H9 (cell line): ENCODE data around the gene GRID2. TPM values are rescaled to one million over a fixed set of nuclear protein-coding genes. Genes with fewer than 3 reads are reported as not detected.

Experiments used
- DNase-seq: peaks from one replicate; pipeline ENCODE4 v3.0.0-alpha.2; 2017
- H2AFZ ChIP-seq: one replicate; pipeline ENCODE4 v1.6.1; 2013; ENCODE audit warnings: mild to moderate bottlenecking, low read length, control low read depth, moderate library complexity
- H2AK5ac ChIP-seq: 2 replicates; pipeline ENCODE4 v1.6.1; 2013; ENCODE audit warnings: low read length, control low read depth, mixed read lengths; ENCODE audit not compliant: insufficient read length
- H2BK120ac ChIP-seq: one replicate; pipeline ENCODE4 v1.6.1; 2013; ENCODE audit warnings: low read depth, mild to moderate bottlenecking, low read length, control low read depth, inconsistent platforms; ENCODE audit not compliant: poor library complexity, severe bottlenecking
- H2BK12ac ChIP-seq: 2 replicates; pipeline ENCODE4 v1.6.1; 2013; ENCODE audit warnings: low read length, control low read depth, mixed read lengths, low read depth; ENCODE audit not compliant: insufficient read length
- H2BK15ac ChIP-seq: 2 replicates; pipeline ENCODE4 v1.6.1; 2013; ENCODE audit warnings: low read depth, low read length, control low read depth
- H2BK20ac ChIP-seq: one replicate; pipeline ENCODE4 v1.6.1; 2013; ENCODE audit warnings: low read depth, mild to moderate bottlenecking, low read length, control low read depth, inconsistent platforms; ENCODE audit not compliant: poor library complexity, severe bottlenecking
- H2BK5ac ChIP-seq: 2 replicates; pipeline ENCODE4 v1.6.1; 2013; ENCODE audit warnings: low read length, control low read depth, mixed read lengths; ENCODE audit not compliant: insufficient read length
- H3K14ac ChIP-seq: 2 replicates; pipeline ENCODE4 v1.6.1; 2013; ENCODE audit warnings: low read length, control low read depth; ENCODE audit not compliant: insufficient read depth
- H3K18ac ChIP-seq: 2 replicates; pipeline ENCODE4 v1.6.1; 2013; ENCODE audit warnings: low read depth, mild to moderate bottlenecking, mixed read lengths, low read length, control low read depth; ENCODE audit not compliant: insufficient read length
- H3K23ac ChIP-seq: 2 replicates; pipeline ENCODE4 v1.6.1; 2013; ENCODE audit warnings: low read length, control low read depth, mixed read lengths, low read depth; ENCODE audit not compliant: insufficient read length
- H3K23me2 ChIP-seq: 2 replicates; pipeline ENCODE4 v1.6.1; 2013; ENCODE audit warnings: low read depth, mild to moderate bottlenecking, mixed read lengths, low read length, control low read depth; ENCODE audit not compliant: insufficient read length, poor library complexity, severe bottlenecking
- H3K27ac ChIP-seq: 2 replicates; pipeline ENCODE4 v1.5.1; 2013; ENCODE audit warnings: low read length, control low read depth, mixed read lengths, low read depth; ENCODE audit not compliant: insufficient read length
- H3K27me3 ChIP-seq: 2 replicates; pipeline ENCODE4 v1.6.1; 2013; ENCODE audit warnings: low read length, control low read depth, inconsistent platforms; ENCODE audit not compliant: insufficient read depth
- H3K4ac ChIP-seq: 2 replicates; pipeline ENCODE4 v1.6.1; 2013; ENCODE audit warnings: low read depth, mild to moderate bottlenecking, control low read depth, inconsistent platforms, low read length, moderate library complexity
- H3K4me1 ChIP-seq: 2 replicates; pipeline ENCODE4 v1.6.1; 2013; ENCODE audit warnings: low read length, control low read depth, inconsistent platforms; ENCODE audit not compliant: insufficient read depth
- H3K4me2 ChIP-seq: 2 replicates; pipeline ENCODE4 v1.6.1; 2013; ENCODE audit warnings: low read length, control low read depth, mixed read lengths; ENCODE audit not compliant: insufficient read length, insufficient read depth
- H3K56ac ChIP-seq: 2 replicates; pipeline ENCODE4 v1.6.1; 2013; ENCODE audit warnings: low read depth, mild to moderate bottlenecking, mixed read lengths, low read length, control low read depth; ENCODE audit not compliant: insufficient read length
- H3K79me1 ChIP-seq: 2 replicates; pipeline ENCODE4 v1.6.1; 2013; ENCODE audit warnings: low read depth, mild to moderate bottlenecking, moderate library complexity, low read length, control low read depth, inconsistent platforms; ENCODE audit not compliant: insufficient read depth, poor library complexity, severe bottlenecking
- H3K79me2 ChIP-seq: 2 replicates; pipeline ENCODE4 v1.6.1; 2013; ENCODE audit warnings: low read length, control low read depth, inconsistent platforms; ENCODE audit not compliant: insufficient read depth
- H3K9ac ChIP-seq: 2 replicates; pipeline ENCODE4 v1.6.1; 2013; ENCODE audit warnings: low read length, control low read depth, mixed read lengths; ENCODE audit not compliant: insufficient read length; ENCODE audit errors: extremely low read depth
- H3K9me3 ChIP-seq: one replicate; pipeline ENCODE4 v1.6.1; 2013; ENCODE audit warnings: low read depth, low read length, inconsistent platforms; ENCODE audit not compliant: control insufficient read depth
- H3T11ph ChIP-seq: one replicate; pipeline ENCODE4 v1.6.1; 2013; ENCODE audit warnings: mild to moderate bottlenecking, low read length, control low read depth, inconsistent platforms
- H4K20me1 ChIP-seq: one replicate; pipeline ENCODE4 v1.6.1; 2013; ENCODE audit not compliant: control insufficient read depth, insufficient read length, insufficient read depth
- H4K5ac ChIP-seq: 2 replicates; pipeline ENCODE4 v1.6.1; 2013; ENCODE audit warnings: low read depth, mild to moderate bottlenecking, mixed read lengths, low read length, control low read depth; ENCODE audit not compliant: insufficient read length
- H4K8ac ChIP-seq: replicated peaks from 2 replicates; pipeline ENCODE4 v1.6.1; 2013; ENCODE audit warnings: low read length, control low read depth, mixed read lengths, low read depth; ENCODE audit not compliant: insufficient read length
- H4K91ac ChIP-seq: 2 replicates; pipeline ENCODE4 v1.6.1; 2013; ENCODE audit warnings: low read depth, mild to moderate bottlenecking, moderate library complexity, mixed read lengths, low read length, control low read depth; ENCODE audit not compliant: insufficient read length
- H3K27ac Mint-ChIP-seq, 3 experiments: 2 replicates in 2 of 3; 3 replicates in 1 of 3; pipeline ENCODE4 v1.8.0; 2020 to 2021; ENCODE audit warnings: mixed read lengths in 3 of 3, mild to moderate bottlenecking in 1 of 3, moderate library complexity in 1 of 3
- H3K27me3 Mint-ChIP-seq: 2 replicates; pipeline ENCODE4 v1.8.0; 2021; ENCODE audit warnings: low read depth, mild to moderate bottlenecking, moderate library complexity, mixed read lengths
- H3K36me3 Mint-ChIP-seq, 3 experiments: 2 replicates in 2 of 3; 3 replicates in 1 of 3; pipeline ENCODE4 v1.8.0; 2020 to 2021; ENCODE audit warnings: low read depth in 3 of 3, mixed read lengths in 3 of 3; ENCODE audit not compliant: insufficient read depth in 1 of 3
- H3K4me1 Mint-ChIP-seq, 2 experiments: 2 replicates each; pipeline ENCODE4 v1.8.0; 2020; ENCODE audit warnings: mixed read lengths in 2 of 2
- H3K4me3 Mint-ChIP-seq, 2 experiments: 2 replicates in 1 of 2; 3 replicates in 1 of 2; pipeline ENCODE4 v1.8.0; 2020 to 2021; ENCODE audit warnings: mild to moderate bottlenecking in 2 of 2, mixed read lengths in 2 of 2, moderate library complexity in 1 of 2
- H3K9me3 Mint-ChIP-seq, 2 experiments: 2 replicates in 1 of 2; 3 replicates in 1 of 2; pipeline ENCODE4 v1.8.0; 2020; ENCODE audit warnings: mild to moderate bottlenecking in 2 of 2, mixed read lengths in 2 of 2, moderate library complexity in 1 of 2
- CTCF ChIP-seq: fragments of 200-600 bp; sonication (generic); conservative IDR thresholded peaks from 3 replicates; pipeline ENCODE4 v1.8.0; 2021; ENCODE audit warnings: antibody characterized with exemption, mild to moderate bottlenecking
- WGBS: extraction: QIAGEN DNeasy Blood & Tissue Kit; methylation state at CpG from one replicate; pipeline ENCODE4 v1.1.7; 2013; ENCODE audit warnings: missing lambda C conversion rate, low lambda C conversion rate, mixed read lengths; ENCODE audit not compliant: insufficient read length; ENCODE audit errors: extremely low coverage; 5-methylcytosine and 5-hydroxymethylcytosine counted together
- total RNA-seq: library from RNA; stranded (reverse); gene quantifications from 2 replicates; pipeline ENCODE4 v1.2.1, GENCODE V29; 2021

GRID2 gene
- total RNA-seq, 1 experiment from 2014 or later = 21.8 TPM

- no peak overlapping the region for H3T11ph ChIP-seq
- peaks cover 11 to 14% of the 10 kb centered on the region in 2 experiments; a peak in 4 of 5 replicates for H3K9me3 Mint-ChIP-seq
- H2BK15ac ChIP-seq = no peak overlapping the region
- H3K23me2 ChIP-seq = no peaks in the 10 kb centered on the region
- H3K4me1 Mint-ChIP-seq = no peaks in the 10 kb centered on the region
- H3K27me3 ChIP-seq = no peaks in the 10 kb centered on the region
- H3K27ac Mint-ChIP-seq = no peak overlapping the region
- H3K27ac ChIP-seq = no peak overlapping the region
- DNase-seq = no peak
- H3K4me2 ChIP-seq = no peak overlapping the region
- no peaks in the 10 kb centered on the region for H4K20me1 ChIP-seq
- H2BK12ac ChIP-seq = no peak overlapping the region
- H3K14ac ChIP-seq = no peak overlapping the region
- H3K27me3 Mint-ChIP-seq = no peaks in the 10 kb centered on the region
- no peak overlapping the region for H2BK20ac ChIP-seq
- no peak overlapping the region for H4K91ac ChIP-seq
- H2AK5ac ChIP-seq = no peak overlapping the region
- no peak overlapping the region for H3K56ac ChIP-seq
- no peaks in the 10 kb centered on the region for H3K4me1 ChIP-seq
- no peak overlapping the region for H2BK5ac ChIP-seq
- no peak overlapping the region for H3K18ac ChIP-seq
- H3K4ac ChIP-seq = no peak overlapping the region
- no CpG with 5 or more reads among the region's 1 CpG for WGBS
- peaks cover 5% of the 10 kb centered on the region for H3K9me3 ChIP-seq
- no peaks in the 10 kb centered on the region for H3K79me2 ChIP-seq
- H4K8ac ChIP-seq = no peak overlapping the region
- no peak overlapping the region for H3K4me3 Mint-ChIP-seq
- peaks cover 6 to 15% (median 9%) of the 10 kb centered on the region in 3 experiments for H3K36me3 Mint-ChIP-seq
- H2BK120ac ChIP-seq = no peak overlapping the region
- H3K23ac ChIP-seq = no peak overlapping the region
- no peak overlapping the region for H2AFZ ChIP-seq
- TF ChIP-seq CTCF = no peak
- no peak overlapping the region for H4K5ac ChIP-seq
- H3K79me1 ChIP-seq = no peaks in the 10 kb centered on the region
- H3K9ac ChIP-seq = no peak overlapping the region
Measured at GRCh38 chr4:93605163-93605562, 1301.4 kb downstream of the GRID2 start.
